NB4 (cell line): Measurements from ENCODE around the gene CALD1.
A peak's percentile ranks its signal among the peaks of the same experiment; 100 is the strongest.

Source experiments
- DNase-seq: peaks from one replicate; pipeline ENCODE4 v3.0.0; 2010; ENCODE audit warnings: low read depth
- H3K4me3 ChIP-seq: one replicate; pipeline ENCODE4 v1.5.1; 2011; ENCODE audit warnings: mild to moderate bottlenecking, low read depth, low read length, moderate library complexity
- CTCF ChIP-seq: IDR thresholded peaks from one replicate; pipeline ENCODE4 v1.5.1; 2012; ENCODE audit warnings: low read depth, low read length
- MAX ChIP-seq: IDR thresholded peaks from 2 replicates; pipeline ENCODE4 v1.6.1; 2011; ENCODE audit warnings: low read depth, low read length
- MYC ChIP-seq: IDR thresholded peaks from 2 replicates; pipeline ENCODE4 v1.6.1; 2011; ENCODE audit warnings: low read depth, low read length
- POLR2A ChIP-seq: IDR thresholded peaks from 2 replicates; pipeline ENCODE4 v1.6.1; 2011; ENCODE audit warnings: mild to moderate bottlenecking; ENCODE audit not compliant: insufficient read length; ENCODE audit errors: extremely low read depth

Gene CALD1

GRCh38 chr7:134852625-134853024, 73.2 kb downstream of the CALD1 start:
- no peak for DNase-seq
- TF ChIP-seq MAX: no peak
- TF ChIP-seq MYC: no peak
- no peak for TF ChIP-seq CTCF
- no peak for TF ChIP-seq POLR2A
- H3K4me3 ChIP-seq: no peak overlapping the region

- no peak overlapping the region for H3K4me3 ChIP-seq
- TF ChIP-seq MAX (no peak), POLR2A (no peak), MYC (no peak), CTCF (no peak)
- peak; percentile 57 for DNase-seq
Observed at GRCh38 chr7:134854816-134855215, 75.4 kb downstream of the CALD1 start.

GRCh38 chr7:134855442-134855841, 76.0 kb downstream of the CALD1 start:
- DNase-seq: no peak
- TF ChIP-seq CTCF (no peak), POLR2A (no peak), MYC (no peak), MAX (no peak)
- H3K4me3 ChIP-seq: no peak overlapping the region

GRCh38 chr7:134856091-134856490, 76.7 kb downstream of the CALD1 start:
- TF ChIP-seq MAX (no peak), POLR2A (no peak), CTCF (no peak)
- no peak for DNase-seq

GRCh38 chr7:134856691-134857090, 77.3 kb downstream of the CALD1 start:
- TF ChIP-seq CTCF (no peak), POLR2A (no peak), MAX (no peak), MYC (no peak)
- no peak for DNase-seq
- no peak overlapping the region for H3K4me3 ChIP-seq

More at GRCh38 chr7:134856091-134856490, 76.7 kb downstream of the CALD1 start:
- H3K4me3 ChIP-seq: no peak overlapping the region

- no peak for DNase-seq
- TF ChIP-seq MYC (no peak), POLR2A (no peak), MAX (no peak), CTCF (no peak)
- H3K4me3 ChIP-seq: no peak overlapping the region
Observed at GRCh38 chr7:134857958-134858357, 78.5 kb downstream of the CALD1 start.
